HCT116 (cell line): Measurements from ENCODE around the gene RPL19. TPM values are rescaled to one million over a fixed set of nuclear protein-coding genes. Genes with fewer than 3 reads are reported as not detected.

Experiments used
- ATAC-seq: fragments of 200-7000 bp; cut with Tn5 transposase; 2 replicates; pipeline ENCODE4 v1.9.1; 2020; ENCODE audit warnings: mild to moderate bottlenecking, moderate library complexity
- BruUV-seq: library from RNA; stranded (reverse); fragments of 400-500 nt; replicated peaks from 2 replicates; lab custom pipeline; 2021; lab: Mats Ljungman, UMichigan
- CTCF ChIA-PET: fragments of 300-600 bp; sonication (Branson Sonifier 250); formaldehyde crosslinking; loops from one replicate; lab custom pipeline; 2021; ENCODE audit warnings: antibody characterized with exemption; lab: Charles Lee
- POLR2A ChIA-PET: fragments of 300-600, 350-600 bp; sonication (Branson Sonifier 250); formaldehyde crosslinking; loops from one replicate; lab custom pipeline; 2021; ENCODE audit warnings: antibody characterized with exemption; lab: Charles Lee
- RAD21 ChIA-PET, 2 experiments: fragments of 300-600 bp; sonication (Branson Sonifier 250); formaldehyde crosslinking; loops; one replicate each; lab custom pipeline; 2023; ENCODE audit warnings: low total read pairs in 2 of 2; ENCODE audit not compliant: uncharacterized antibody in 2 of 2, unreplicated experiment in 2 of 2, low non-redundant PET in 1 of 2; lab: Charles Lee
- DNase-seq: peaks from one replicate; pipeline ENCODE4 v3.0.0-alpha.2; 2010; ENCODE audit warnings: low read depth, low spot score
- H2AFZ ChIP-seq: fragments of 200-600 bp; shearing (Covaris generic), sonication (generic); 2 replicates; pipeline ENCODE4 v1.6.1; 2017; ENCODE audit warnings: low read depth, mixed run types, mixed read lengths, antibody characterized with exemption, low read length; ENCODE audit not compliant: poor library complexity, severe bottlenecking
- H3K27ac ChIP-seq: 2 replicates; pipeline ENCODE4 v1.5.1; 2012; ENCODE audit warnings: low read depth, low read length
- H3K27me3 ChIP-seq: fragments of 200-600 bp; sonication (generic); 2 replicates; pipeline ENCODE4 v1.6.1; 2016; ENCODE audit warnings: mixed run types, low read length, mixed read lengths; ENCODE audit not compliant: insufficient read depth
- H3K36me3 ChIP-seq, 2 experiments: fragments of 200-500 bp in 1 of 2; fragments of 200-600 bp in 1 of 2; sonication (Bioruptor generic) in 1 of 2; sonication (generic) in 1 of 2; 2 replicates each; pipeline versions ENCODE4 v1.5.1 to v1.6.1; 2014 to 2016; ENCODE audit warnings: low read length in 2 of 2, inconsistent platforms in 1 of 2, mixed read lengths in 1 of 2, mixed run types in 1 of 2; ENCODE audit not compliant: insufficient read depth in 2 of 2, control insufficient read depth in 1 of 2
- H3K4me1 ChIP-seq, 2 experiments: fragments of 200-600 bp in 1 of 2; sonication (generic) in 1 of 2; 2 replicates each; pipeline versions ENCODE4 v1.5.1 to v1.6.1; 2012 to 2017; ENCODE audit warnings: low read length in 2 of 2, inconsistent platforms in 1 of 2, mild to moderate bottlenecking in 1 of 2, mixed read lengths in 1 of 2, mixed run types in 1 of 2, moderate library complexity in 1 of 2; ENCODE audit not compliant: insufficient read depth in 2 of 2, control insufficient read depth in 1 of 2
- H3K4me2 ChIP-seq: fragments of 200-600 bp; sonication (generic); 2 replicates; pipeline ENCODE4 v1.6.1; 2017; ENCODE audit warnings: mixed run types, low read length, mixed read lengths
- H3K4me3 ChIP-seq, 2 experiments: fragments of 200-600 bp in 1 of 2; sonication (generic) in 1 of 2; replicated peaks in 1 of 2; 2 replicates each; pipeline ENCODE4 v1.5.1; 2011 to 2016; ENCODE audit warnings: low read length in 2 of 2, control low read depth in 1 of 2, low read depth in 1 of 2, mild to moderate bottlenecking in 1 of 2, mixed read lengths in 1 of 2, mixed run types in 1 of 2
- H3K79me2 ChIP-seq: fragments of 200-600 bp; sonication (generic); 2 replicates; pipeline ENCODE4 v1.6.1; 2017; ENCODE audit warnings: mild to moderate bottlenecking, mixed run types, low read length, moderate library complexity, mixed read lengths; ENCODE audit not compliant: insufficient read depth
- H3K9ac ChIP-seq: fragments of 200-600 bp; sonication (generic); 2 replicates; pipeline ENCODE4 v1.6.1; 2016; ENCODE audit warnings: low read length, mixed read lengths
- H3K9me2 ChIP-seq: fragments of 200-600 bp; sonication (generic), shearing (Covaris generic); 2 replicates; pipeline ENCODE4 v1.6.1; 2017; ENCODE audit warnings: mixed run types, mild to moderate bottlenecking, moderate library complexity; ENCODE audit not compliant: insufficient read depth
- H3K9me3 ChIP-seq, 2 experiments: fragments of 200-500 bp in 1 of 2; fragments of 200-600 bp in 1 of 2; sonication (Bioruptor generic) in 1 of 2; sonication (generic) in 1 of 2; 2 replicates each; pipeline ENCODE4 v1.6.1; 2014 to 2017; ENCODE audit warnings: low read length in 2 of 2, mixed read lengths in 2 of 2, inconsistent platforms in 1 of 2, low read depth in 1 of 2, mild to moderate bottlenecking in 1 of 2, mixed run types in 1 of 2, moderate library complexity in 1 of 2; ENCODE audit not compliant: control insufficient read depth in 1 of 2, insufficient read depth in 1 of 2
- H4K20me1 ChIP-seq: fragments of 200-600 bp; sonication (generic), shearing (Covaris generic); 2 replicates; pipeline ENCODE4 v1.6.1; 2017; ENCODE audit warnings: mixed run types, mild to moderate bottlenecking, moderate library complexity; ENCODE audit not compliant: insufficient read depth
- CBX3 ChIP-seq: IDR thresholded peaks from 2 replicates; pipeline ENCODE4 v1.6.1; 2012; ENCODE audit warnings: low read depth
- CEBPB ChIP-seq: IDR thresholded peaks from 2 replicates; pipeline ENCODE4 v1.6.1; 2012; ENCODE audit warnings: low read depth
- ELF1 ChIP-seq: IDR thresholded peaks from 2 replicates; pipeline ENCODE4 v1.6.1; 2012; ENCODE audit warnings: low read depth, borderline replicate concordance
- FOSL1 ChIP-seq: IDR thresholded peaks from 2 replicates; pipeline ENCODE4 v1.6.1; 2012; ENCODE audit warnings: low read depth
- JUND ChIP-seq: IDR thresholded peaks from 2 replicates; pipeline ENCODE4 v1.6.1; 2012
- POLR2A ChIP-seq: IDR thresholded peaks from 2 replicates; pipeline ENCODE4 v1.7.0; 2011; ENCODE audit warnings: borderline replicate concordance; ENCODE audit not compliant: insufficient read depth, insufficient read length; ENCODE audit errors: extremely low read depth
- POLR2AphosphoS5 ChIP-seq: IDR thresholded peaks from 2 replicates; pipeline ENCODE4 v1.6.1; 2011; ENCODE audit warnings: mild to moderate bottlenecking, low read depth, low read length, moderate library complexity
- RAD21 ChIP-seq: IDR thresholded peaks from 2 replicates; pipeline ENCODE4 v1.6.1; 2012; ENCODE audit warnings: low read depth, mild to moderate bottlenecking
- SIN3A ChIP-seq: IDR thresholded peaks from 2 replicates; pipeline ENCODE4 v1.6.1; 2012; ENCODE audit warnings: low read depth
- SP1 ChIP-seq: IDR thresholded peaks from 2 replicates; pipeline ENCODE4 v1.6.1; 2012; ENCODE audit warnings: low read depth
- SRF ChIP-seq: IDR thresholded peaks from 2 replicates; pipeline ENCODE4 v1.6.1; 2012; ENCODE audit warnings: low read depth
- TCF7L2 ChIP-seq: IDR thresholded peaks from 2 replicates; pipeline ENCODE4 v1.7.0; 2011; ENCODE audit warnings: borderline replicate concordance, inconsistent platforms; ENCODE audit not compliant: insufficient read depth, insufficient read length; ENCODE audit errors: extremely low read depth
- YY1 ChIP-seq: IDR thresholded peaks from 2 replicates; pipeline ENCODE4 v1.6.1; 2011; ENCODE audit warnings: low read length, low read depth, moderate library complexity, mild to moderate bottlenecking; ENCODE audit not compliant: insufficient replicate concordance; ENCODE audit errors: extremely low read depth
- ZFX ChIP-seq: fragments of 450-650 bp; IDR thresholded peaks from 2 replicates; pipeline ENCODE4 v1.6.1; 2017
- ZNF274 ChIP-seq: fragments of 200-500 bp; sonication (Bioruptor generic); IDR thresholded peaks from 2 replicates; pipeline ENCODE4 v1.6.1; 2014; ENCODE audit warnings: mild to moderate bottlenecking, low read depth, low read length, inconsistent platforms
- intact Hi-C: fragments of 100-400 bp; cut with micrococcal nuclease; formaldehyde crosslinking; loops from 2 replicates; pipeline ENCODE4 v1.10.0; 2022
- total RNA-seq: library from RNA; stranded (reverse); gene quantifications from one replicate; pipeline ENCODE4 v1.2.1, GENCODE V29; 2021; ENCODE audit not compliant: unreplicated experiment
- TF ChIP-seq, protein P1 (sequence below), 3 experiments: fragments of 200-600 bp in 1 of 3; sonication (generic) in 1 of 3; IDR thresholded peaks in 2 of 3; conservative IDR thresholded peaks in 1 of 3; 2 replicates each; pipeline ENCODE4 v1.5.1; 2012 to 2017; ENCODE audit warnings: low read depth in 2 of 3, low read length in 2 of 3, antibody characterized with exemption in 1 of 3, borderline replicate concordance in 1 of 3, control low read depth in 1 of 3, mild to moderate bottlenecking in 1 of 3, mixed read lengths in 1 of 3, mixed run types in 1 of 3, moderate library complexity in 1 of 3; ENCODE audit not compliant: insufficient read depth in 1 of 3
- TF ChIP-seq, protein P2 (sequence below): IDR thresholded peaks from 2 replicates; pipeline ENCODE4 v1.6.1; 2012; ENCODE audit warnings: low read depth
- TF ChIP-seq, protein P3 (sequence below): IDR thresholded peaks from 2 replicates; pipeline ENCODE4 v1.6.1; 2012
- TF ChIP-seq, protein P4 (sequence below): IDR thresholded peaks from 2 replicates; pipeline ENCODE4 v1.6.1; 2012
- TF ChIP-seq, protein P5 (sequence below): IDR thresholded peaks from 2 replicates; pipeline ENCODE4 v1.6.1; 2011; ENCODE audit warnings: mild to moderate bottlenecking, low read length, moderate library complexity; ENCODE audit not compliant: insufficient replicate concordance; ENCODE audit errors: extremely low read depth

RPL19 gene
- total RNA-seq, 1 experiment from 2014 or later, result 2,276 TPM

DNA sequence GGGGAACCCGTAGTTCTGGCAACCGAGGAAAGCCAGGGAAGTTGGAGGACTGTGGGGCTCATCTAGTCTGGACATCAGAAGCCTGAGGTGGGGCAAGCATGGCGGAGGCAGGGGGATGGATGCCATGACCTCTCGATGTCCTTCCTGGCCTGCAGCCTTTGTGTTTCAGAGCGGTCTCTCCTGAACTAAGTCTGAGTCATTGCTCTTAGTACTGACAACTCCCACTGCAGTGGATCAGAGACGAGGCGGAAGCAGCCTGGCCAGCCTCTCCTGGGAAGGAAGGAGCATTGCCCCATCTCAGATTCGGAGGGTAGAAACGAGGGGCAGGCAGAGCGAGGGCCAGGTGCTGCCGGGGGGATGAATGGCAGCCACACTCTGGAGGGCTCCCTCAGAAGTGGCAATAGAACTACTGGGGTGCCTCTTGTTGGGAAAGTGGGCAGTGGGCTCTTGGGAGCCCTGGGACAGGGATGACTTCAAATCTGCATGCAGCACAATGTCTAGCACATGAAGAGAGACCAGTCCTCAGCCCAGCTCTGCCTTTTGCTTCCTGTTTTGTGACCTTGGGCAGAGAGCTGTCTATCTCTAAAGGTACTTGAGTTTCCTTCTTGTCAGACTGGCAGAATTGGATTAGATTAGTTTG, 29.3 kb downstream of the RPL19 start:
- H3K79me2 ChIP-seq, result no peaks in the 10 kb centered on the region
- H3K4me1 ChIP-seq, result peaks cover 0 to 18% of the 10 kb centered on the region in 2 experiments; a peak in 3 of 4 replicates
- H3K27me3 ChIP-seq, result no peaks in the 10 kb centered on the region
- peak overlapping the region; percentile 13; the same call in 1 of the 2 replicates for H3K4me2 ChIP-seq
- H2AFZ ChIP-seq, result no peak overlapping the region
- RAD21 ChIA-PET, result no interaction called here
- no TSS peak for BruUV-seq
- intact Hi-C loops, result no loop called here
- ATAC-seq (0 out of 2 replicates have a peak, but pooled peaks have one; percentile 30), DNase-seq (no peak)
- TF ChIP-seq YY1 (no peak), POLR2A (no peak), POLR2AphosphoS5 (no peak), ZNF274 (no peak), ELF1 (no peak), JUND (no peak), RAD21 (no peak), TCF7L2 (no peak), FOSL1 (no peak), SP1 (no peak), CBX3 (no peak), ZFX (no peak), SIN3A (no peak), CEBPB (no peak), SRF (no peak)
- TF ChIP-seq, protein P1, sequence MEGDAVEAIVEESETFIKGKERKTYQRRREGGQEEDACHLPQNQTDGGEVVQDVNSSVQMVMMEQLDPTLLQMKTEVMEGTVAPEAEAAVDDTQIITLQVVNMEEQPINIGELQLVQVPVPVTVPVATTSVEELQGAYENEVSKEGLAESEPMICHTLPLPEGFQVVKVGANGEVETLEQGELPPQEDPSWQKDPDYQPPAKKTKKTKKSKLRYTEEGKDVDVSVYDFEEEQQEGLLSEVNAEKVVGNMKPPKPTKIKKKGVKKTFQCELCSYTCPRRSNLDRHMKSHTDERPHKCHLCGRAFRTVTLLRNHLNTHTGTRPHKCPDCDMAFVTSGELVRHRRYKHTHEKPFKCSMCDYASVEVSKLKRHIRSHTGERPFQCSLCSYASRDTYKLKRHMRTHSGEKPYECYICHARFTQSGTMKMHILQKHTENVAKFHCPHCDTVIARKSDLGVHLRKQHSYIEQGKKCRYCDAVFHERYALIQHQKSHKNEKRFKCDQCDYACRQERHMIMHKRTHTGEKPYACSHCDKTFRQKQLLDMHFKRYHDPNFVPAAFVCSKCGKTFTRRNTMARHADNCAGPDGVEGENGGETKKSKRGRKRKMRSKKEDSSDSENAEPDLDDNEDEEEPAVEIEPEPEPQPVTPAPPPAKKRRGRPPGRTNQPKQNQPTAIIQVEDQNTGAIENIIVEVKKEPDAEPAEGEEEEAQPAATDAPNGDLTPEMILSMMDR (IDR thresholded peaks at IDR 0.05 in 2 of 3, conservative IDR thresholded peaks at IDR 0.05 in 1 of 3; ENCODE audit: borderline replicate concordance in 1 of 3, insufficient read depth in 1 of 3, low read depth in 2 of 3, low read length in 2 of 3), result no peak
- TF ChIP-seq, protein P2, sequence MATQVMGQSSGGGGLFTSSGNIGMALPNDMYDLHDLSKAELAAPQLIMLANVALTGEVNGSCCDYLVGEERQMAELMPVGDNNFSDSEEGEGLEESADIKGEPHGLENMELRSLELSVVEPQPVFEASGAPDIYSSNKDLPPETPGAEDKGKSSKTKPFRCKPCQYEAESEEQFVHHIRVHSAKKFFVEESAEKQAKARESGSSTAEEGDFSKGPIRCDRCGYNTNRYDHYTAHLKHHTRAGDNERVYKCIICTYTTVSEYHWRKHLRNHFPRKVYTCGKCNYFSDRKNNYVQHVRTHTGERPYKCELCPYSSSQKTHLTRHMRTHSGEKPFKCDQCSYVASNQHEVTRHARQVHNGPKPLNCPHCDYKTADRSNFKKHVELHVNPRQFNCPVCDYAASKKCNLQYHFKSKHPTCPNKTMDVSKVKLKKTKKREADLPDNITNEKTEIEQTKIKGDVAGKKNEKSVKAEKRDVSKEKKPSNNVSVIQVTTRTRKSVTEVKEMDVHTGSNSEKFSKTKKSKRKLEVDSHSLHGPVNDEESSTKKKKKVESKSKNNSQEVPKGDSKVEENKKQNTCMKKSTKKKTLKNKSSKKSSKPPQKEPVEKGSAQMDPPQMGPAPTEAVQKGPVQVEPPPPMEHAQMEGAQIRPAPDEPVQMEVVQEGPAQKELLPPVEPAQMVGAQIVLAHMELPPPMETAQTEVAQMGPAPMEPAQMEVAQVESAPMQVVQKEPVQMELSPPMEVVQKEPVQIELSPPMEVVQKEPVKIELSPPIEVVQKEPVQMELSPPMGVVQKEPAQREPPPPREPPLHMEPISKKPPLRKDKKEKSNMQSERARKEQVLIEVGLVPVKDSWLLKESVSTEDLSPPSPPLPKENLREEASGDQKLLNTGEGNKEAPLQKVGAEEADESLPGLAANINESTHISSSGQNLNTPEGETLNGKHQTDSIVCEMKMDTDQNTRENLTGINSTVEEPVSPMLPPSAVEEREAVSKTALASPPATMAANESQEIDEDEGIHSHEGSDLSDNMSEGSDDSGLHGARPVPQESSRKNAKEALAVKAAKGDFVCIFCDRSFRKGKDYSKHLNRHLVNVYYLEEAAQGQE, result no peak
- TF ChIP-seq, protein P3, sequence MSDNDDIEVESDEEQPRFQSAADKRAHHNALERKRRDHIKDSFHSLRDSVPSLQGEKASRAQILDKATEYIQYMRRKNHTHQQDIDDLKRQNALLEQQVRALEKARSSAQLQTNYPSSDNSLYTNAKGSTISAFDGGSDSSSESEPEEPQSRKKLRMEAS, result no peak
- TF ChIP-seq, protein P4, sequence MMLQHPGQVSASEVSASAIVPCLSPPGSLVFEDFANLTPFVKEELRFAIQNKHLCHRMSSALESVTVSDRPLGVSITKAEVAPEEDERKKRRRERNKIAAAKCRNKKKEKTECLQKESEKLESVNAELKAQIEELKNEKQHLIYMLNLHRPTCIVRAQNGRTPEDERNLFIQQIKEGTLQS, result no peak
- TF ChIP-seq, protein P5, sequence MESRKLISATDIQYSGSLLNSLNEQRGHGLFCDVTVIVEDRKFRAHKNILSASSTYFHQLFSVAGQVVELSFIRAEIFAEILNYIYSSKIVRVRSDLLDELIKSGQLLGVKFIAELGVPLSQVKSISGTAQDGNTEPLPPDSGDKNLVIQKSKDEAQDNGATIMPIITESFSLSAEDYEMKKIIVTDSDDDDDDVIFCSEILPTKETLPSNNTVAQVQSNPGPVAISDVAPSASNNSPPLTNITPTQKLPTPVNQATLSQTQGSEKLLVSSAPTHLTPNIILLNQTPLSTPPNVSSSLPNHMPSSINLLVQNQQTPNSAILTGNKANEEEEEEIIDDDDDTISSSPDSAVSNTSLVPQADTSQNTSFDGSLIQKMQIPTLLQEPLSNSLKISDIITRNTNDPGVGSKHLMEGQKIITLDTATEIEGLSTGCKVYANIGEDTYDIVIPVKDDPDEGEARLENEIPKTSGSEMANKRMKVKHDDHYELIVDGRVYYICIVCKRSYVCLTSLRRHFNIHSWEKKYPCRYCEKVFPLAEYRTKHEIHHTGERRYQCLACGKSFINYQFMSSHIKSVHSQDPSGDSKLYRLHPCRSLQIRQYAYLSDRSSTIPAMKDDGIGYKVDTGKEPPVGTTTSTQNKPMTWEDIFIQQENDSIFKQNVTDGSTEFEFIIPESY, result no peak
- H3K9ac ChIP-seq, result no peak overlapping the region
- H3K36me3 ChIP-seq, result no peaks in the 10 kb centered on the region
- no peaks in the 10 kb centered on the region for H3K9me3 ChIP-seq
- H3K27ac ChIP-seq, result no peak overlapping the region
- POLR2A ChIA-PET, result no interaction called here
- no peaks in the 10 kb centered on the region for H3K9me2 ChIP-seq
- CTCF ChIA-PET, result no interaction called here
- H3K4me3 ChIP-seq, result no peak overlapping the region
- no peaks in the 10 kb centered on the region for H4K20me1 ChIP-seq
